ENCODE results near the gene GRIN2D.

GRIN2D gene

GRCh38 chr19:48443256-48443655 lies 49.8 kb downstream of the GRIN2D start:
- no peak for DNase-seq

All from activated naive CD4-positive, alpha-beta T cell treated with anti-CD3 and anti-CD28 coated beads, Interleukin-2, amount 50 U/mL, for 16 hours (primary cell).